ENCODE data around the gene DACT1. TPM values are rescaled to one million over a fixed set of nuclear protein-coding genes. Genes with fewer than 3 reads are reported as not detected.

Gene DACT1
- total RNA-seq, 4 donors from 2014 or later, result 10.1 to 34.6 (median 13.0) TPM

DNA sequence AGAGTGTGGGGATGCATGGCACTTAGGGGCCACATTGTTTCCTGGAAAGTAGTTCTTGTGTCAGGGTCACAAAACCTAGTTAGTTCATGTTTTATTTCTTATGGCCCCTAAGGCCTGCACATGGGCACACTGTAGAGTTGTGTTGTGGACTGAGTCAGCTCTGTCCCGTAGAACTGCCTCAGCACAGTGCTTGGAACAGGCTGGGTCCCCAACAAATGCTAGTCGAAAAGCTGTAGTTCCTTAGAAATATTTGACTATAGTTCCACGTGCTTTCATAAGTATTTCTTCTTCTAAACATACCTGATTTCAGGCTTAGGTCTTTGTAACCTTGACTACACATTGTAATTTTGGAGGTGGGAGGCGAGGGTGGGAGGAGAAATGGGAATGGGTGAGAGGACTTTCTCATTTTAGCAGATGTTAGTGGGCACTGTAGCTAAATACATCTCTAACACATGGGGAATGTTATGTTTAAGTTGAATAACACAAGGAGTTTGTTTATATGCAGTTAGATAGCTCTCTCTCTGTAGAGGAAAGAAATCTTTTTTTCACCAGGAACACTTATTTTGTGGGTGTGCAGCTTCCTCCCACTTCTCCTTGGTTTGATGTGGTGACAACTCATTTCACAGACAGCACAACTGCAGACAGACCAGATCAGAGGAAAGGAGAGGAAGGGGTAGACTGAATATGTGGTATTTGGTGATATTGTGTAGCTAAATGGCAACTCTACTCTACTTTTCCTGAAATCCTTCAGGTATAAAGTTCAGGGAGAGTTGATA is 39.5 kb upstream of the DACT1 start:
- no peaks in the 10 kb centered on the region for H3K27me3 ChIP-seq
- intact Hi-C loops (cut with DNase I), result no loop called here
- TF ChIP-seq, protein P1, sequence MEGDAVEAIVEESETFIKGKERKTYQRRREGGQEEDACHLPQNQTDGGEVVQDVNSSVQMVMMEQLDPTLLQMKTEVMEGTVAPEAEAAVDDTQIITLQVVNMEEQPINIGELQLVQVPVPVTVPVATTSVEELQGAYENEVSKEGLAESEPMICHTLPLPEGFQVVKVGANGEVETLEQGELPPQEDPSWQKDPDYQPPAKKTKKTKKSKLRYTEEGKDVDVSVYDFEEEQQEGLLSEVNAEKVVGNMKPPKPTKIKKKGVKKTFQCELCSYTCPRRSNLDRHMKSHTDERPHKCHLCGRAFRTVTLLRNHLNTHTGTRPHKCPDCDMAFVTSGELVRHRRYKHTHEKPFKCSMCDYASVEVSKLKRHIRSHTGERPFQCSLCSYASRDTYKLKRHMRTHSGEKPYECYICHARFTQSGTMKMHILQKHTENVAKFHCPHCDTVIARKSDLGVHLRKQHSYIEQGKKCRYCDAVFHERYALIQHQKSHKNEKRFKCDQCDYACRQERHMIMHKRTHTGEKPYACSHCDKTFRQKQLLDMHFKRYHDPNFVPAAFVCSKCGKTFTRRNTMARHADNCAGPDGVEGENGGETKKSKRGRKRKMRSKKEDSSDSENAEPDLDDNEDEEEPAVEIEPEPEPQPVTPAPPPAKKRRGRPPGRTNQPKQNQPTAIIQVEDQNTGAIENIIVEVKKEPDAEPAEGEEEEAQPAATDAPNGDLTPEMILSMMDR (IDR thresholded peaks at IDR 0.05), result no peak
- TF ChIP-seq POLR2A (IDR thresholded peaks at IDR 0.05), result no peak
- H3K36me3 ChIP-seq, result no peaks in the 10 kb centered on the region
- WGBS, 2 donors, result 87 to 88% methylated on average over 4 of the region's 4 CpGs
- no peak overlapping the region for H3K27ac ChIP-seq
- H3K4me1 ChIP-seq, result no peaks in the 10 kb centered on the region
- no peak for DNase-seq
- no peaks in the 10 kb centered on the region for H3K9me3 ChIP-seq
- no peak overlapping the region for H3K4me3 ChIP-seq (replicated peaks in 1 of 3)

DNA sequence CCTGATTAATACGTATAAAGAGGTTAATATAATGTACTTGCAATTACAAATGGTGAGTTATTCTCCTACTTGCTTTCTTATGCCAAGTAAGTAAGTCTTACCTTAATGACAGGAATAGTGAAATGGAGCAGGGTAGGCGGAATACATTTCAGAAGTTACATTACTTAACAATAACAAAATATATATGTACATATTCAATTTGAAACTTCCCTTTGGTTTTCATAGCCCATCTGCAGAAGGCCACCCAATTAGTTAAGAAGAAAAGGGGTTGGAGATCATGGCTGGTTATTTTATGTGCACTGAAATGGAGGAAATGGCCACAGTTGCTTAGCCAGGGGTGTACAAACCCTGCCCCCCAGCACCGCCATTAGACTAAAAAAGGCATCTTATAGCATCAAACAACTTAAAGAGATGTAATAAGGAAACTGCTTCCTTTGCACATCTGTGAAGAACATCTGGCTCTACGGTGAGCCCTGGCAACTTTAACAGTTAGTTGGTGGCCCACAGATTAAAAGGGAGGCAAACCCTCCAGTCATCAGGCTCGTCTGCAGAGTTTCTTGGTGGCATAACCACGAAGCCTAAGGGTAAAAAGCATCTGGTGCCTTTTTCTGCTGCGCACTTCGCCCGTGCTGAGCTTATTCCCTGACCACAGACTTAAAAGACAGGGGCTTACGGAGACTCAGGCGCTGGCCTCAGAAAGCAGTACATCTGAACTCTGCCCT is 38.8 kb upstream of the DACT1 start:
- no peak overlapping the region for H3K27ac ChIP-seq
- no peaks in the 10 kb centered on the region for H3K36me3 ChIP-seq
- DNase-seq, result no peak
- 91 to 92% methylated on average over 11 of the region's 11 CpGs for WGBS, 2 donors
- H3K4me1 ChIP-seq, result no peaks in the 10 kb centered on the region
- TF ChIP-seq POLR2A (IDR thresholded peaks at IDR 0.05), result no peak
- TF ChIP-seq, protein P1 (IDR thresholded peaks at IDR 0.05), result no peak
- H3K4me3 ChIP-seq (replicated peaks in 1 of 3), result no peak overlapping the region
- intact Hi-C loops (cut with DNase I), result no loop called here
- no peaks in the 10 kb centered on the region for H3K27me3 ChIP-seq
- no peaks in the 10 kb centered on the region for H3K9me3 ChIP-seq

DNA sequence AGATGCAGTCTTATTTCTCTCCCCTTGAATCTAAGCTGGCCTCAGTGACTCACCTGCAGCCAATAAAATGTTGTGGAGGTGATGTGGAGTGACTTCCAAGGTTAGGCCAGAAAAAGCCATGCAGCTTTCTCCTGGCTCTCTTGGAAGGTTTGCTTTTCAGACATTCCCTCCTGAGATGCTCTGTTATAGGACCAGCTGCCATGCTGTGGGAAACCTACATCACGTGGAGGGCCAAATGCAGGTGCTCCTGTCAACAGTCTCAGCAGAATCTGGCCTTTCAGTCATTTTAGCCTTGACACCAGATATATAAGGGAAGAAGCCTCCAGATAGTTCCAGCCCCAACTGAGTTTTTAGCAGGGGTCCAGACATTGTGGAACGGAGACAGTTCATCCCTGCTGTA is 38.1 kb upstream of the DACT1 start:
- intact Hi-C loops (cut with DNase I), result no loop called here
- no peaks in the 10 kb centered on the region for H3K27me3 ChIP-seq
- no peaks in the 10 kb centered on the region for H3K4me1 ChIP-seq
- no peak for DNase-seq
- H3K27ac ChIP-seq, result no peak overlapping the region
- WGBS, 2 donors, result 92 to 93% methylated on average over 2 of the region's 2 CpGs
- no peaks in the 10 kb centered on the region for H3K36me3 ChIP-seq
- no peaks in the 10 kb centered on the region for H3K9me3 ChIP-seq
- H3K4me3 ChIP-seq (replicated peaks in 1 of 3), result no peak overlapping the region
- TF ChIP-seq POLR2A (IDR thresholded peaks at IDR 0.05), result no peak
- TF ChIP-seq, protein P1 (IDR thresholded peaks at IDR 0.05), result no peak

DNA sequence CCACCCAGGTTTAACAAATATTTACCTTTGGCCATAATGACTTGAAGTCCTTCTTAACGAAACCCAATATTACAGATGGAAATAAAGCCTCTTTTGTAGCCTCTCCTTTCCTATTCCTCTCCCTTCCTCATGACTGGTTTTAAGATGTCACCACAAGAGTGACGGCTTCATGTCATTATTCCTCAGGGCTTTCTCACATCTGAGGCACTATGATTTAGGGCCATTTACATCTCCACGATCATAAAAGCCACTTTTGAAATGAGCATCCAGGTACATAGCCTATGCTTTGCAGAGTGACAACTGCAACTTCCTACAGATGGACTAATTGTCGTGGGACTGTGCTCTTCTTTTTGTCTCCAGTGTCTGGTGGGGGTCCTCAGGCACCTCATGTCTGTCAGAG is 32.3 kb upstream of the DACT1 start:
- H3K27me3 ChIP-seq, result no peaks in the 10 kb centered on the region
- TF ChIP-seq, protein P1 (IDR thresholded peaks at IDR 0.05), result no peak
- TF ChIP-seq POLR2A (IDR thresholded peaks at IDR 0.05), result no peak
- 87 to 89% methylated on average over 4 of the region's 4 CpGs for WGBS, 2 donors
- H3K27ac ChIP-seq, result no peak overlapping the region
- intact Hi-C loops (cut with DNase I), result no loop called here
- no peak for DNase-seq
- H3K4me3 ChIP-seq (replicated peaks in 1 of 3), result no peak overlapping the region
- no peaks in the 10 kb centered on the region for H3K9me3 ChIP-seq
- H3K36me3 ChIP-seq, result no peaks in the 10 kb centered on the region
- no peaks in the 10 kb centered on the region for H3K4me1 ChIP-seq

Measured in thyroid gland (tissue), 4 donors.